HepG2 (cell line): ENCODE data around the gene CCDC57. TPM values are rescaled to one million over a fixed set of nuclear protein-coding genes. Genes with fewer than 3 reads are reported as not detected.

Source experiments
- CBX2 ChIP-seq, 2 experiments: fragments of 200-600 bp in 1 of 2; sonication (generic); formaldehyde crosslinking in 1 of 2; IDR thresholded peaks; 2 replicates each; pipeline versions ENCODE4 v1.7.0 to v1.8.1; 2018 to 2022; ENCODE audit warnings: low read depth in 2 of 2, low read length in 1 of 2, mild to moderate bottlenecking in 1 of 2, missing genetic modification reagents in 1 of 2
- CENPT ChIP-seq: sonication (generic); formaldehyde crosslinking; IDR thresholded peaks from 2 replicates; pipeline ENCODE4 v1.8.0; 2022; ENCODE audit warnings: low read depth, mild to moderate bottlenecking, moderate library complexity, missing genetic modification reagents
- GABPA ChIP-seq, 2 experiments: IDR thresholded peaks; 2 replicates each; pipeline ENCODE4 v1.6.1; 2011 to 2016; ENCODE audit warnings: low read depth in 2 of 2, low read length in 1 of 2, missing biosample characterization in 1 of 2, missing genetic modification characterization in 1 of 2
- MIER2 ChIP-seq: IDR thresholded peaks from 2 replicates; pipeline ENCODE4 v1.6.1; 2016; ENCODE audit warnings: missing biosample characterization, missing genetic modification reagents
- PCBP2 ChIP-seq: fragments of 200-400 bp; formaldehyde crosslinking; optimal IDR thresholded peaks from 2 replicates; pipeline ENCODE3; 2018; ENCODE audit warnings: low read length, low read depth; ENCODE audit not compliant: poor library complexity, severe bottlenecking
- PTBP1 ChIP-seq: fragments of 200-400 bp; formaldehyde crosslinking; IDR thresholded peaks from 2 replicates; pipeline ENCODE4 v1.6.1; 2018; ENCODE audit warnings: low read length, low read depth; ENCODE audit not compliant: poor library complexity, severe bottlenecking
- TP53 ChIP-seq: sonication (generic); formaldehyde crosslinking; conservative IDR thresholded peaks from 2 replicates; pipeline ENCODE4 v1.4.0; 2020; ENCODE audit warnings: missing genetic modification reagents
- ZEB1 ChIP-seq: IDR thresholded peaks from 2 replicates; pipeline ENCODE4 v1.6.1; 2012; ENCODE audit warnings: mild to moderate bottlenecking, low read depth, inconsistent platforms; ENCODE audit not compliant: insufficient replicate concordance
- ZIK1 ChIP-seq: sonication (generic); formaldehyde crosslinking; IDR thresholded peaks from 2 replicates; pipeline ENCODE4 v1.5.0; 2020; ENCODE audit warnings: mild to moderate bottlenecking, low read depth, missing genetic modification reagents, borderline replicate concordance
- ZNF160 ChIP-seq: sonication (generic); formaldehyde crosslinking; IDR thresholded peaks from 2 replicates; pipeline ENCODE4 v1.8.0; 2022; ENCODE audit warnings: mild to moderate bottlenecking, inconsistent platforms, missing genetic modification reagents
- ZNF234 ChIP-seq: sonication (generic); formaldehyde crosslinking; conservative IDR thresholded peaks from 2 replicates; pipeline ENCODE4 v1.5.1; 2020; ENCODE audit warnings: mild to moderate bottlenecking, missing genetic modification reagents
- ZNF292 ChIP-seq: sonication (generic); formaldehyde crosslinking; IDR thresholded peaks from 2 replicates; pipeline ENCODE4 v1.8.1; 2022; ENCODE audit warnings: mild to moderate bottlenecking, low read depth, missing genetic modification reagents, borderline replicate concordance
- ZNF350 ChIP-seq: sonication (generic); formaldehyde crosslinking; IDR thresholded peaks from 2 replicates; pipeline ENCODE4 v1.4.0; 2020; ENCODE audit warnings: mild to moderate bottlenecking, low read depth, missing genetic modification reagents, borderline replicate concordance
- ZNF367 ChIP-seq: sonication (generic); formaldehyde crosslinking; IDR thresholded peaks from 2 replicates; pipeline ENCODE4 v1.4.0; 2020; ENCODE audit warnings: missing genetic modification reagents, borderline replicate concordance
- ZNF383 ChIP-seq: sonication (generic); formaldehyde crosslinking; IDR thresholded peaks from 2 replicates; pipeline ENCODE4 v1.4.0; 2020; ENCODE audit warnings: missing genetic modification reagents, mild to moderate bottlenecking, borderline replicate concordance
- ZNF432 ChIP-seq: sonication (generic); formaldehyde crosslinking; IDR thresholded peaks from 2 replicates; pipeline ENCODE4 v1.5.0; 2020; ENCODE audit warnings: missing genetic modification reagents, mild to moderate bottlenecking, borderline replicate concordance
- ZNF460 ChIP-seq: sonication (generic); formaldehyde crosslinking; IDR thresholded peaks from 2 replicates; pipeline ENCODE4 v1.5.1; 2020; ENCODE audit warnings: missing genetic modification reagents, mild to moderate bottlenecking, borderline replicate concordance
- ZNF501 ChIP-seq: sonication (generic); formaldehyde crosslinking; IDR thresholded peaks from 2 replicates; pipeline ENCODE4 v1.5.1; 2020; ENCODE audit warnings: mild to moderate bottlenecking, moderate library complexity, missing genetic modification reagents
- ZNF547 ChIP-seq: sonication (generic); formaldehyde crosslinking; IDR thresholded peaks from 2 replicates; pipeline ENCODE4 v1.5.1; 2020; ENCODE audit warnings: mild to moderate bottlenecking, missing genetic modification reagents
- ZNF615 ChIP-seq: sonication (generic); formaldehyde crosslinking; IDR thresholded peaks from 2 replicates; pipeline ENCODE4 v1.5.0; 2020; ENCODE audit warnings: mild to moderate bottlenecking, missing genetic modification reagents, borderline replicate concordance
- ZNF619 ChIP-seq: sonication (generic); formaldehyde crosslinking; IDR thresholded peaks from 2 replicates; pipeline ENCODE4 v1.4.0; 2020; ENCODE audit warnings: mild to moderate bottlenecking, missing genetic modification reagents
- ZNF691 ChIP-seq: sonication (generic); formaldehyde crosslinking; IDR thresholded peaks from 2 replicates; pipeline ENCODE4 v1.4.0; 2020; ENCODE audit warnings: missing genetic modification reagents, low read depth, mild to moderate bottlenecking, borderline replicate concordance
- ZNF7 ChIP-seq: IDR thresholded peaks from 2 replicates; pipeline ENCODE4 v1.6.1; 2016; ENCODE audit warnings: missing biosample characterization, missing genetic modification reagents
- ZNF781 ChIP-seq: sonication (generic); formaldehyde crosslinking; IDR thresholded peaks from 2 replicates; pipeline ENCODE4 v1.5.1; 2020; ENCODE audit warnings: borderline replicate concordance, mild to moderate bottlenecking, missing genetic modification reagents; ENCODE audit errors: not compliant biosample characterization
- ZSCAN25 ChIP-seq: sonication (generic); formaldehyde crosslinking; IDR thresholded peaks from 2 replicates; pipeline ENCODE4 v1.8.0; 2022; ENCODE audit warnings: mild to moderate bottlenecking, missing genetic modification reagents
- polyA plus RNA-seq, 8 experiments: library from polyadenylated mRNA; depleted of rRNA in 3 of 8; stranded (reverse) in 7 of 8; unstranded in 1 of 8; fragments of >200 nt; fragmentation: Illumina TruSeq in 4 of 8; extraction: Trizol in 4 of 8; gene quantifications; 2 replicates each; pipeline versions ENCODE4 v1.2.1 to v1.2.3, GENCODE V29; 2011 to 2016; ENCODE audit warnings: low read depth in 4 of 8, missing spikeins in 1 of 8, mixed read lengths in 1 of 8; ENCODE audit not compliant: insufficient read depth in 1 of 8
- total RNA-seq, 5 experiments: library from RNA; depleted of rRNA; stranded (reverse); fragments of >200 nt; fragmentation: Illumina TruSeq; extraction: Trizol; gene quantifications; 2 replicates each; pipeline ENCODE4 v1.2.3, GENCODE V29; 2016; ENCODE audit warnings: low read depth in 1 of 5
- TF ChIP-seq, protein P1 (sequence below), 2 experiments: fragments of 450-650 bp in 1 of 2; sonication (generic) in 1 of 2; formaldehyde crosslinking; IDR thresholded peaks; 2 replicates each; pipeline versions ENCODE4 v1.5.0 to v1.8.0; 2020 to 2022; ENCODE audit warnings: mild to moderate bottlenecking in 1 of 2, missing genetic modification reagents in 1 of 2
- TF ChIP-seq, protein P2 (sequence below): IDR thresholded peaks from 2 replicates; pipeline ENCODE4 v1.6.1; 2016; ENCODE audit warnings: mild to moderate bottlenecking

Gene CCDC57
- total and polyA plus RNA-seq, 2 of the 13 experiments (the other 11 are each of a cell fraction or from before 2014, with no cell fraction given) = 59.3 to 59.9 TPM

- TF ChIP-seq, protein P1, sequence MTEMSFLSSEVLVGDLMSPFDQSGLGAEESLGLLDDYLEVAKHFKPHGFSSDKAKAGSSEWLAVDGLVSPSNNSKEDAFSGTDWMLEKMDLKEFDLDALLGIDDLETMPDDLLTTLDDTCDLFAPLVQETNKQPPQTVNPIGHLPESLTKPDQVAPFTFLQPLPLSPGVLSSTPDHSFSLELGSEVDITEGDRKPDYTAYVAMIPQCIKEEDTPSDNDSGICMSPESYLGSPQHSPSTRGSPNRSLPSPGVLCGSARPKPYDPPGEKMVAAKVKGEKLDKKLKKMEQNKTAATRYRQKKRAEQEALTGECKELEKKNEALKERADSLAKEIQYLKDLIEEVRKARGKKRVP (CRISPR knock-in tag; IDR thresholded peaks at IDR 0.05) = no peak
- TF ChIP-seq, protein P2, sequence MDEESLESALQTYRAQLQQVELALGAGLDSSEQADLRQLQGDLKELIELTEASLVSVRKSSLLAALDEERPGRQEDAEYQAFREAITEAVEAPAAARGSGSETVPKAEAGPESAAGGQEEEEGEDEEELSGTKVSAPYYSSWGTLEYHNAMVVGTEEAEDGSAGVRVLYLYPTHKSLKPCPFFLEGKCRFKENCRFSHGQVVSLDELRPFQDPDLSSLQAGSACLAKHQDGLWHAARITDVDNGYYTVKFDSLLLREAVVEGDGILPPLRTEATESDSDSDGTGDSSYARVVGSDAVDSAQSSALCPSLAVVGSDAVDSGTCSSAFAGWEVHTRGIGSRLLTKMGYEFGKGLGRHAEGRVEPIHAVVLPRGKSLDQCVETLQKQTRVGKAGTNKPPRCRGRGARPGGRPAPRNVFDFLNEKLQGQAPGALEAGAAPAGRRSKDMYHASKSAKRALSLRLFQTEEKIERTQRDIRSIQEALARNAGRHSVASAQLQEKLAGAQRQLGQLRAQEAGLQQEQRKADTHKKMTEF (CRISPR knock-in tag) = peak; percentile 75
- TF ChIP-seq ZEB1 = no peak
- peak; percentile 35; the same call in 1 of the 2 replicates for TF ChIP-seq ZNF619 (CRISPR knock-in tag)
- peak; percentile 32; the same call in 1 of the 2 replicates for TF ChIP-seq ZNF160
- TF ChIP-seq ZNF460 (CRISPR knock-in tag) = peak; percentile 49; the same call in 1 of the 2 replicates
- no peak for TF ChIP-seq MIER2 (CRISPR knock-in tag)
- TF ChIP-seq TP53 = no peak
- no peak for TF ChIP-seq CBX2 (IDR thresholded peaks at IDR 0.05; ENCODE audit: low read depth, low read length)
- TF ChIP-seq CBX2 (CRISPR knock-in tag; IDR thresholded peaks at IDR 0.05; ENCODE audit: low read depth) = no peak
- TF ChIP-seq ZNF615 (CRISPR knock-in tag) = no peak
- TF ChIP-seq PCBP2 = no peak
- TF ChIP-seq ZNF432 = no peak
- peak; percentile 84 for TF ChIP-seq ZNF292 (CRISPR knock-in tag)
- no peak for TF ChIP-seq ZNF367 (CRISPR knock-in tag)
- TF ChIP-seq CENPT (CRISPR knock-in tag) = no peak
- peak; percentile 79 for TF ChIP-seq PTBP1
- peak; percentile 14; the same call in 1 of the 2 replicates for TF ChIP-seq ZNF691 (CRISPR knock-in tag)
- TF ChIP-seq ZNF501 (CRISPR knock-in tag) = peak; percentile 71
- peak; percentile 77; the same call in 1 of the 2 replicates for TF ChIP-seq ZSCAN25 (CRISPR knock-in tag)
- no peak for TF ChIP-seq GABPA (IDR thresholded peaks at IDR 0.05; ENCODE audit: low read depth, low read length)
- no peak for TF ChIP-seq GABPA (CRISPR knock-in tag; IDR thresholded peaks at IDR 0.05; ENCODE audit: low read depth)
- no peak for TF ChIP-seq ZNF7 (CRISPR knock-in tag)
- TF ChIP-seq ZNF383 (CRISPR knock-in tag) = 0 out of 2 replicates have a peak, but pooled peaks have one; percentile 59
- TF ChIP-seq ZIK1 (CRISPR knock-in tag) = 0 out of 2 replicates have a peak, but pooled peaks have one; percentile 55
- no peak for TF ChIP-seq ZNF547 (CRISPR knock-in tag)
- TF ChIP-seq ZNF350 (CRISPR knock-in tag) = peak; percentile 67; the same call in 1 of the 2 replicates
- peak; percentile 22 for TF ChIP-seq ZNF781
- 0 out of 2 replicates have a peak, but pooled peaks have one; percentile 23 for TF ChIP-seq ZNF234 (CRISPR knock-in tag)
Measured at GRCh38 chr17:82239926-82240505, 27.4 kb upstream of the CCDC57 start (continued).
